Astrocyte of the hippocampus (primary cell): ENCODE results near the gene PIP5K1A.
"Not testable (repeated sequence)": the region's sequence is repeated elsewhere in the genome, so short reads cannot be mapped to it uniquely, and the experiment has no call there.

ENCODE experiments used
- DNase-seq: peaks from one replicate; pipeline ENCODE4 v3.0.0; 2011; ENCODE audit warnings: low read depth, low spot score

Gene PIP5K1A

GRCh38 chr1:151251656-151252470 lies 53.5 kb downstream of the PIP5K1A start:
- DNase-seq, result peak; percentile 80

DNA sequence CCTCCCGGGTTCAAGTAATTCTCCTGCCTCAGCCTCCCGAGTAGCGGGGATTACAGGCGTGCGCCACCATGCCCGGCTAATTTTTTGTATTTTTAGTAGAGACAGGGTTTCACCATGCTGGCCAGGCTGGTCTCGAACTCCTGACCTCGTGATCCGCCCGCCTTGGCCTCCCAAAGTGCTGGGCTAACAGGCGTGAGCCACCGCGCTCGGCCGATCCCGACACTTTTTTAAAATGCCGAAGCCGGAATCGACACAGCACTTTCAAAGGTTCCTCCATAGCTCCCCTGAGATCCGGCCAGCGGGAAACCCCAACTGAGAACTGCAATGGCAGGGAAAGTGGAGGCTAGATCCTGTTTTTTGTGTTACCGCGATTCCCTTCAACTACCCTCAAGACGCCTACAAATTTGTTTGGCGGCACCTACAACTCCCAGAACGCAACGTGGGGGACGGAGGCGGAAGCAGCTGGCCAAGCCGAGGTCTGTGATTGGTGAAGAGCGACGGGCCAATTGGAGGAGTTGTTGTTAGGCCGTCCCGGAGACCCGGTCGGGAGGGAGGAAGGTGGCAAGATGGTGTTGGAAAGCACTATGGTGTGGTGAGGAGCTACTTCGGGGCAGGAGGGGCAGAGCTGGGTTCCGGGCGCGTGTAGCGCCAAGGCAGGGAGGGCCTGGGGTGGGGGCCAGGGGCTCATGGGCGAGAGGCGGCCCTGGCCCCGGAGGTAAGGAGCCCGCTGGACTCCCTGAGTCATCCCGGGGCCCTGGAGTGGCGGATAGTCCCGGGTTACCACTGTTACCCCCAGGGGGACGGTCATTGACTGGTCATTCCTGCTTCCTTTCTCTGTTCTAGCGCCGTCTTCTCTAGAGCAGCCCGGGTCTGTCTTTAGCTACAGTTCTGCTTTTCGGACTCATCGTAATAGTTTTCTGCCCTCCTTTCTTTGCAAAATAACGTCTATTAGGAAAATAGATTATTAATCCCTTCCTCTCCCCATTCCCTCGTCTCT lies 56.2 kb downstream of the PIP5K1A start, which contains the start of gene PSMD4:
Gene PSMD4 (plus strand): TSS at position 518 of the 997 bp plus-strand sequence. CDS start 49 bp downstream, at position 567.
- peak; percentile 99 for DNase-seq

DNA sequence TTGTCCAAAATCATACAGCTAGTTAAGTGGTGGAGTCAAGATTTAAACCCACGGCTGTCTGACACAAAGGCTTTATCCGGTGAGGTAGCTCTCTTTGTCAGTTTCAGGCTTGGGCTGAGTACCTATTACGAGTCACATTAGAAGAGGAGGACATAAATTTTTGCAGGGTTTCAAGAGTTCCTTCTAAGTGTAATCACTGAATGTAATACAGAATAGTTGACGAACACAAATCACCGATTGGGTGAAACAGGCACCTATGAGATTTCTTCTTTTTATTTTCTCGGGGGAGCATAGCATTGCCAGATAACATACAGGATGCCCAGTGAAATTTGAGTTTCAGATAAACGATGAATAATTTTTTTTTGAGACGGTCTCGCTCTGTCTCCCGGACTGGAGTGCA lies 57.0 kb downstream of the PIP5K1A start:
- DNase-seq, result peak; percentile 18

- no peak for DNase-seq
These were observed 61.0 kb downstream of the PIP5K1A start for GRCh38 chr1:151259351-151259750.

DNA sequence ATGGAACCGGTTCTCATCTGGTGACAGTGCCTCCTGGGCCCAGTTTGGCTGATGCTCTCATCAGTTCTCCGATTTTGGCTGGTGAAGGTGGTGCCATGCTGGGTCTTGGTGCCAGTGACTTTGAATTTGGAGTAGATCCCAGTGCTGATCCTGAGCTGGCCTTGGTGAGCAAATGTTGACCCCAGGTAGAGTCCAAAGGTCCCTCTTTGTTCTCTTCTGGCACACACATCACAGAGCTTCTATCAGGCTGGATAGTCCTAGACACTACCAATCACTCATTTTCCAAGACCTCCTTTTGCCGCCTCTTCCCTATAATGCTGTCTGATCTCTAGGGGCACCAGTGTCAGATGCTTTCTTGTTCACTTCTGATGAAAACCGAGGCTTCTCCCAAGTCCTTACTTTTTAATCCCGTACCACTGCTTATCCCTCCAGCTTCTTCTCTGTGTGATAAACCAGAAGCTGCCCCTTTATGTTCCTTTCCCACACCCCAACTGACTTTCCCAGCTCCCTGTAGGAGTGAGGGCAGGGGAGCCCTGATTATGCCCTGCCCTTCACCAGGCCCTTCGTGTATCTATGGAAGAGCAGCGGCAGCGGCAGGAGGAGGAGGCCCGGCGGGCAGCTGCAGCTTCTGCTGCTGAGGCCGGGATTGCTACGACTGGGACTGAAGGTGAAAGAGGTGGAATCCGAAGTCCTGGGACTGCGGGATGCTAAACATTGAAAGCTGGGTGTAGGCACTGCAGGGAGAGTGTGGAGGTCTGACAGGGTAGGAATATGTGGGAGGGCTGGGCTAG lies 67.3 kb downstream of the PIP5K1A start:
- no peak for DNase-seq

- no peak for DNase-seq
These were observed 68.0 kb downstream of the PIP5K1A start for GRCh38 chr1:151266315-151266714.

DNA sequence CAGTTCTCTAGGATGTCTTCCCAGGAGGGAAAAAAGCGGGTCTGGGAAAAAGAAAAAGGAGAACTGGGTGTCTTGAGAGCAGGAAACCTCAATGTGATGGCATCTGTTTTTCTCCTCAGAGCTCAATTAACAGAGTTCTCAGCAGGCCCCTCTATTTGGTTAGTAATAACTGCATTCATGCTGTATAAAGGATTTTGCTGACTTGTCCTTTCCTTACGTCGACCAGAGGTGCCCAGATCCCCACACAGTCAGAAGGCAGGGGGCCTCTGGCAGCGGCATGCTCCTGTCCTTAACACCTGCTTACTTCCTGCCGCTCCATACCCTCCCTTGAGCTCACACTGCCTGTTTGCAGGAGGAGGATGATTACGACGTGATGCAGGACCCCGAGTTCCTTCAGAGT lies 68.5 kb downstream of the PIP5K1A start:
- DNase-seq, result no peak

DNA sequence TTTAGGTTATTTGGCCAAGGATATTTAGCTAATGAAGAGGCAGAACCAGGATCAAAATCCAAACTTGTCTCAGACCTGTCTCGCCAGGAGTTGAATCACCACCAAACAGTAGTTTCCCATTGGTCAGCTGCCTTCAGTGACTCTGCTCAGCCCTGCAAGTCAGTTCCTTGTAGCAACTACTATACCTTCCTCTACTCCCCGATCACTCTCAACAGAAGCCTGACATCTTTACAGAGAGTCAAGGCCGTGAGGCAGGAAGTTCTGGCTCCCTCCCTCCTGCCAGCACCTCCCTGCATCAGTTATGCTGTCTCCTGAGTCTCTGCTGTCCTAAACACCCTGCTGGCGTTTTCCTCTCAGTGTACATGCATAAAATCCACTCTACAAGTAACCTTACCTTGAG lies 69.4 kb downstream of the PIP5K1A start:
- DNase-seq, result no peak

DNA sequence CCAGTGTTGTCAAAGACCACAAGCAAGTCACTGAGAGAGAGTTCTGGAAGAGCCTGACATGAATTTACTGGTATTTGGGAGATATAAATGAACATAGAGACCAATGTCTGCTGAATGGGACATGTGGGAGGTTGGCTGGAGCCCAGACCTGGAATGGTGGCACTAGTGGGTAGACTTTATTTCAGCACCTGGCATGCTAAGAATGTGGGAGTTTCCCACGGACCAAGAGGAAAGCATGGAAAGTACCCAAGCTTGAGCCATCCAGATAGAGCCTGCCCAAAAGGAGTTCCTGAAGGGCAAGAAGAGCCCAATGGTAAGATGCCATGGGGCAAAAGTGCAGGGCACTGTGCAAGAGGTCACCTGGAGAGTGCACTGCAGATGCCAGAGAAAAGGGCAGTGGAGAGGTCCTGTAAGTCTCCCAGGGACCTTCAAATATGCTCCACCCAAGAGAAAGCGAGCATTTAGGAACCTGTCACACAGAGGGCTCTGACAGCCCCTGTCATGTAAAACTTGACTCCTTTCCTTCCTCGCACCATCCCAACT lies 75.6 kb downstream of the PIP5K1A start:
- peak; percentile 51 for DNase-seq

DNA sequence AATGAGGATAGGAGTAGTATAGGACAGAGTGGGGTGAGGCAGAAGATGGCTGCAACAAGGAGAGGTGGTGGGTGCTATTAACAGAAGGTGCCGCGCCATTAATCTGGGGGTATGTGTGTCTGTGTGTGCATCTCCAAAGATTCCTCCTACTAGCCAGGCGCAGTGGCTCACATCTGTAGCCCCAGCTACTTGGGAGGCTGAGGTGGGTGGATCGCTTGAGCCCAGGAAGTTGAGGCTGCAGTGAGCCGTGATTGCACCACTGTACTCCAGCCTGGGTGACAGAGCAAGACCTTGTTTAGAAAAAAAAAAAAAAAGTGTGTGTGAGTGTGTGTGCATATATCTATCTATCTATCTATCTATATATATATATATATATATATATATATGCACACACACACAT lies 77.0 kb downstream of the PIP5K1A start:
- not testable (repeated sequence) for DNase-seq

- DNase-seq, result no peak
These were observed 78.9 kb downstream of the PIP5K1A start for GRCh38 chr1:151277249-151277648.

- peak; percentile 98 for DNase-seq
These were observed 83.0 kb downstream of the PIP5K1A start for GRCh38 chr1:151281225-151281968.

DNA sequence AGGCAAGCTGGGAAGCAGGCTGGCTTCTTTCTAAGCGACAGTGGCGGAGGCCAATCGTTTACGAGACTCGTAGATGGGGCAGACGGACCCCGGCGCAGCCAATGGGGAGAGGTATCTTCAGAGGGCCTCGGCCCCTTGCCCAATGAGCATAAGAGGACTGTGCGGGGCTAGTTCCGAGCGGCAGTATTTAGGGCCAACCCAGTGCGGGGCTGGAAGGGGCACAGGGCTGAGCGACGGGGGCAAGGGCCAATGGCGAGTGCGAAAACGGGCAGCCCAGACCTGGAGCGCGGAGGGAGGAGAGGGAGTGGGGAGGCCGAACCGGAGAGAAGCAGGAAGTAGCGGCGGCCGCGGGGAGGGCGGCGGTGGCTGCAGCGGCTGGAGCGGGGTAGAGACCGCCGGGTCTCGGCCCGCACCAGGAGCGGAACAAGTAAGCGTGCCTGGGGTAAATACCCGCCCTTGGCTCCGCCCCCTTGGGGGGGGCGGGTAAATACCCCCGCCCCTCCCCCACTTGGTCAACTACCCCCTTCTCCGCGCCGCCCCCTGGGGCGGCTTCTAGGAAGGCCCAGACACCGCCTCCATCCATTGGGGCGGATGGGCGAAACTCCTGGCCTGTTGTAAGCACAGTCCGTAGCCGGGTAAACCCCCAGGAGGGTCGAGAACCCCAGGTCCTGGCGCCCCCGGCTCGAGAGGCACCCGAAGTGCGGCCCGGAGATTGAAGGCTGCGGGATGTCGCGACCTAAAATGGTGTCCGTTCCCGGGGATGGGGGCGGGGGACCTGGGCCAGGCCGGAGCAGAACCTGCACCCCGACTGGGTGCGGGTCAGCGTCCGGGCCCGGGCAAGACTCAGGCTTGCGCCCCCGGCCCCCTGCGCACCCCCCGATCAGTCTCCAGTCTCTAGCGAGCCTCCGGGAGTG lies 83.9 kb downstream of the PIP5K1A start, which contains the start of gene ZNF687:
Gene ZNF687 (plus strand): TSS at position 331 of the 914 bp plus-strand sequence. CDS start 3,993 bp downstream, outside the sequence.
- DNase-seq, result peak; percentile 100

DNA sequence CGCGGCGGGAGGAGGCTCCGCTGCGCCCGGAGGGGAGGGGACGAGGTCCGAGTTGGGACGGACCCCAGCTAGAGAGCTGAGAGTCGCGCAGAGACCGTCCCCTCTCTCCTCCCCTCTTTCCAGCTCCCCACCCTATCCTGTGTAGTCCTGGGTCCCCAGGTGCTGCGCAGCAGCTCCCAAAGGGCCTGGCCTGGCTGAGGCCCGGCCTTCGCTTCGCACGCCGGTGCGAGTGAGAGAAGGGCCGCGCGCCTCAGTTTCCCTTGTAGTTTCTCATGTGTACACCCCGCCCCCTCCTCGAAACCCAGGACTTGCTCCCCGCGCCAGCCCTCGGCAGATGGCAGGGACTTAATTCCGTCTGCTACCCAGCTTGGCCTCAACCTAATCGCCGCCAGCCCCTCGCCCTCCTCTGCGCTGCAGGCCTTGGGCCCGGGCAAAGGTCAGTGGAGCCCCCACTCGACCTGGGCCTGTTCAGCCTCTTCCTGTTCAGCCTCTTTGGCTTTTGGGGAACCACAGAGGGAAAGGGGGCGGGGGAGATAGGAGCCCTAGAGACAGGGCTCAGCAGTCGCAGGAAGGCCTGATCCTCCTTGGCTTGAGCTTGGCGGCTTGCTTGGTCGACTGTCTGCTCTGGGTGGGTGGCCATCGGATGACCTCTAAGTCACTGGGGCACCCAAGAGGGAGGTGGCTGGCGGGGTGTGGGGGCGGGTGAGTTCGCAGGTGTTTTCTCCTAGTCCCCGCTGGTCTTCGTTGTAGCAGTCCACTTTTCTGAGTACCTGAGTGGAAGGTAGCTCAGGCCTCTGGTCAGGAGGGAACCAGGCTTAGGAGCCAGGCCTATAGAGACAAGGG lies 84.8 kb downstream of the PIP5K1A start:
- DNase-seq, result peak; percentile 32

GRCh38 chr1:151284013-151284577 lies 85.7 kb downstream of the PIP5K1A start:
- DNase-seq, result no peak

DNA sequence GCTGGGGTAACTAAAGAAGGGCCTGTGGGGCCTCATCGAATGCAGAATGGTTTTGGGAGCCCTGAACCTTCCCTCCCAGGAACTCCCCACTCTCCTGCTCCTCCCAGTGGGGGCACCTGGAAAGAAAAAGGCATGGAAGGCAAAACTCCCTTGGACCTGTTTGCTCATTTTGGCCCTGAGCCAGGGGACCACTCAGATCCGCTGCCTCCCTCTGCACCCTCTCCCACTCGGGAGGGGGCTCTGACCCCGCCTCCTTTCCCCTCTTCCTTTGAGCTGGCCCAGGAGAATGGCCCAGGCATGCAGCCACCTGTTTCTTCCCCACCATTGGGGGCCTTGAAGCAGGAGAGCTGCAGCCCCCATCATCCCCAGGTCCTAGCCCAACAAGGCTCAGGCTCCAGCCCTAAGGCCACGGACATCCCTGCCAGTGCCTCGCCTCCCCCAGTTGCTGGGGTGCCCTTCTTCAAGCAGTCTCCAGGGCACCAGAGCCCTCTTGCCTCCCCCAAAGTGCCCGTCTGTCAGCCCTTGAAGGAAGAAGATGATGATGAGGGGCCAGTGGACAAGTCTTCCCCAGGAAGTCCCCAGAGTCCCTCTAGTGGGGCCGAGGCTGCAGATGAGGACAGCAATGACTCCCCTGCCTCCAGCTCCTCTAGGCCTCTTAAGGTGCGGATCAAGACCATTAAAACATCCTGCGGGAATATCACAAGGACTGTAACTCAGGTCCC lies 88.4 kb downstream of the PIP5K1A start:
- no peak for DNase-seq

GRCh38 chr1:151287341-151287699 lies 89.0 kb downstream of the PIP5K1A start:
- no peak for DNase-seq
